Esophagus squamous epithelium (tissue), 4 donors: Measurements from ENCODE around the gene CCDC201.

ENCODE experiments used
- CTCF ChIP-seq, 6 experiments: fragments of 450-650 bp in 4 of 6; fragments of 200-600 bp in 2 of 6; sonication (generic) in 2 of 6; IDR thresholded peaks; one replicate each; pipeline ENCODE4 v1.5.1; 2016 to 2019; ENCODE audit warnings: antibody characterized with exemption in 6 of 6, mild to moderate bottlenecking in 4 of 6, moderate library complexity in 4 of 6
- POLR2A ChIP-seq, 4 donors: fragments of 450-650 bp; IDR thresholded peaks; one replicate each; pipeline ENCODE4 v1.6.1; 2017; ENCODE audit warnings: antibody characterized with exemption in 4 of 4, mild to moderate bottlenecking in 4 of 4, moderate library complexity in 3 of 4

DNA sequence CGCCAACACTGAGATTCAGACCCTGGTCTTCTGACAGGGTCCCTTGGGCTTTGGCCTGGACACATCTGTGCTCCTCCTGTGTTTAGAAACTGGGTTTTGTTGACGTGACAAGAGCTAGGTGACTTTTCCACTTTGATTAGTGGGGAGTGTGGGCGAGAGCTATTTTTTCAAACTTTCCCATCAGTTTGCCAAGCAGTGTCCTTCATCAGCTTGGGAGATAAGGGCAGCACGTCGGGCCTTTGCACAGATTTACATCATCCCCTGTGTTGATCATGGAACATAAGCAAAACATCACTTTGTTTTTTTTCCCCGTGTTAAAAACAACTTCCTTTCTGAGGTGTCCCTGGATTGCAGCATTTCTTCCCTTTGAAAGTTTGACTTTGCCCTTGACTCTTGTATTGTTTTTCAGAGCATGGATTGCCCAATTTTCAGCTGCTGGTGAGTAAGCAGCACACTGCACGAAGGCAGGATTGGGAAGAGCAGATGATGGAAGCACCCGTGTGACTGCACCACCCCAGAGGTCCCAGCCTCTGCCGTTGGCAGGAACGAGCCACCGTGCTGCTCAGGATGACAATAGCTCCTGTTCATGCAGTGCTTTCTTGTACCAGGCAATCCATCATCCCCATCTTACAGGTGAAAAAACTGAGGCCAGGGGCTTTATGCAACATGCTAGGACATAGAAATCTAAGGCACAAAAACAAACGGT is 9.0 kb upstream of the CCDC201 start:
- TF ChIP-seq CTCF (IDR thresholded peaks at IDR 0.05): no peak
- TF ChIP-seq POLR2A (IDR thresholded peaks at IDR 0.05): no peak
